Measurements from ENCODE around the gene LYRM1.

Gene LYRM1

DNA sequence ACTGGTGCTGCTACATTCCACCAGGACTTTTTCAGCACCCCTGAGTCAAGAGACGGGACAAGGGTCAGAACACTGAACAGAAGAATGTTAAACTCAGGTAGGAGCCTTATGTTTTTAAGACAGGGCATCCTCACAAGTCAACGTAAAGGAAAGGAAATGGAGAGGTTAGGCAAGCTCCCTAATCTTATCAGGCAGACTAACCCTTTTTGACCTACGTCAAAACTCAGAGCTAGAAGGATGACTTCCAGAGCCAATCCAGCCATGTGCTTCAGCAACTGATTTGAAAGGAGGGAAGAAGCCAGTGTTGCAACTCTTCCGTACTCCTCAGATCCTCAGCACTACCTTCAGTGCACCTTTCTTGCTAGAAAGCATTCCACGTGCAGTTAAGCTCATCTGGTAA lies 47.4 kb upstream of the LYRM1 start:
- H3K4me1 ChIP-seq (ENCODE audit: insufficient read depth, low read length, poor library complexity, severe bottlenecking): peaks cover 4% of the 10 kb centered on the region
- TF ChIP-seq EZH2phosphoT487 (IDR thresholded peaks at IDR 0.05; ENCODE audit: borderline replicate concordance): no peak
- TF ChIP-seq, protein P1, sequence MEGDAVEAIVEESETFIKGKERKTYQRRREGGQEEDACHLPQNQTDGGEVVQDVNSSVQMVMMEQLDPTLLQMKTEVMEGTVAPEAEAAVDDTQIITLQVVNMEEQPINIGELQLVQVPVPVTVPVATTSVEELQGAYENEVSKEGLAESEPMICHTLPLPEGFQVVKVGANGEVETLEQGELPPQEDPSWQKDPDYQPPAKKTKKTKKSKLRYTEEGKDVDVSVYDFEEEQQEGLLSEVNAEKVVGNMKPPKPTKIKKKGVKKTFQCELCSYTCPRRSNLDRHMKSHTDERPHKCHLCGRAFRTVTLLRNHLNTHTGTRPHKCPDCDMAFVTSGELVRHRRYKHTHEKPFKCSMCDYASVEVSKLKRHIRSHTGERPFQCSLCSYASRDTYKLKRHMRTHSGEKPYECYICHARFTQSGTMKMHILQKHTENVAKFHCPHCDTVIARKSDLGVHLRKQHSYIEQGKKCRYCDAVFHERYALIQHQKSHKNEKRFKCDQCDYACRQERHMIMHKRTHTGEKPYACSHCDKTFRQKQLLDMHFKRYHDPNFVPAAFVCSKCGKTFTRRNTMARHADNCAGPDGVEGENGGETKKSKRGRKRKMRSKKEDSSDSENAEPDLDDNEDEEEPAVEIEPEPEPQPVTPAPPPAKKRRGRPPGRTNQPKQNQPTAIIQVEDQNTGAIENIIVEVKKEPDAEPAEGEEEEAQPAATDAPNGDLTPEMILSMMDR (conservative IDR thresholded peaks at IDR 0.05; ENCODE audit: low read length): no peak
- peaks cover 20% of the 10 kb centered on the region; the same call in 1 of the 2 replicates for H3K36me3 ChIP-seq (ENCODE audit: insufficient read depth, low read length)

DNA sequence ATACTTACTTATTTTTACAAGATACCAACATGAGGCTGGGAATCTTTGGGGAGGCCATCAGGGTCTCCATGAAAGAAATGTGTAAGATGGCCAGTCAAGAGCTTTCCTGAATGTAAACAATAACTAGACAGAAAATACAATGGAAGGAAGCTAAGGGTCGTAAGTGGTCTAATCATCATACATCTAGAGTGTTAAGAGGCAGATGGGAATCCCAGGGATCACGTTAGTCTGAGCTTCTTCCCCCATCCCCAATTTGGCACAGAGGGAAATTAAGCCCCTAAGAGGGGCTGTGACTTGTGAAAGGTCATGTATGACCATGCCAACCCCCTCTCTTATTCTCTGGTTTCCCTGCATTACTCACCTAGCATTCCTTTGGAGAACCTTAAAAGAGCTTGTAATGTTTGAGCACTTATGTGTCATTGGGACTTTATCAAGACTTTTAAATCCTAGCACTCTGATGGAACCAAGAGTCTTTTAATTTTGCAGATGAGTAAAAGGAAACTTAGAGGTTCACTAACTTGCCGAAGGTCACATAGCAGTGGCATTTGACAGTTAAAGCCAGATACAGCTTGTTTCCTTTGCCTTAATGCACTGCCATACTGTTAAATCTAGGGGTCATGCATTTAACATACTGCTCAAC lies 46.5 kb upstream of the LYRM1 start:
- Histone ChIP-seq H3K4me3 (ENCODE audit: low read length, poor library complexity, severe bottlenecking) (no peak overlapping the region), H3K27me3 (ENCODE audit: insufficient read depth, low read length, poor library complexity, severe bottlenecking) (no peaks in the 10 kb centered on the region), H3K36me3 (ENCODE audit: insufficient read depth, low read length) (peaks cover 22% of the 10 kb centered on the region; the same call in 1 of the 2 replicates), H3K9me2 (replicated peaks; ENCODE audit: low read depth, low read length) (no peaks in the 10 kb centered on the region), H3K4me2 (ENCODE audit: low read depth, low read length, poor library complexity, severe bottlenecking) (no peak overlapping the region), H2AFZ (ENCODE audit: low read length) (no peak overlapping the region), H3F3A (ENCODE audit: low read depth) (no peaks in the 10 kb centered on the region), H3K9me3 (ENCODE audit: insufficient read depth, low read depth, low read length) (no peaks in the 10 kb centered on the region), H3K4me1 (ENCODE audit: insufficient read depth, low read length, poor library complexity, severe bottlenecking) (peaks cover 4% of the 10 kb centered on the region), H3K9ac (ENCODE audit: low read depth, low read length, poor library complexity, severe bottlenecking) (no peak overlapping the region), H4K20me1 (ENCODE audit: insufficient read depth, low read length, poor library complexity, severe bottlenecking) (no peaks in the 10 kb centered on the region), H3K79me2 (ENCODE audit: insufficient read depth, low read length) (no peaks in the 10 kb centered on the region)
- no peak for TF ChIP-seq EZH2phosphoT487 (IDR thresholded peaks at IDR 0.05; ENCODE audit: borderline replicate concordance)
- TF ChIP-seq, protein P1 (conservative IDR thresholded peaks at IDR 0.05; ENCODE audit: low read length): no peak

More for the DNA sequence above, 47.4 kb upstream of the LYRM1 start:
- Histone ChIP-seq H3K4me3 (ENCODE audit: low read length, poor library complexity, severe bottlenecking) (no peak overlapping the region), H2AFZ (ENCODE audit: low read length) (no peak overlapping the region), H4K20me1 (ENCODE audit: insufficient read depth, low read length, poor library complexity, severe bottlenecking) (no peaks in the 10 kb centered on the region), H3K4me2 (ENCODE audit: low read depth, low read length, poor library complexity, severe bottlenecking) (no peak overlapping the region), H3K9me2 (replicated peaks; ENCODE audit: low read depth, low read length) (no peaks in the 10 kb centered on the region), H3F3A (ENCODE audit: low read depth) (no peaks in the 10 kb centered on the region), H3K9ac (ENCODE audit: low read depth, low read length, poor library complexity, severe bottlenecking) (no peak overlapping the region), H3K27me3 (ENCODE audit: insufficient read depth, low read length, poor library complexity, severe bottlenecking) (no peaks in the 10 kb centered on the region), H3K9me3 (ENCODE audit: insufficient read depth, low read depth, low read length) (no peaks in the 10 kb centered on the region), H3K79me2 (ENCODE audit: insufficient read depth, low read length) (no peaks in the 10 kb centered on the region)

DNA sequence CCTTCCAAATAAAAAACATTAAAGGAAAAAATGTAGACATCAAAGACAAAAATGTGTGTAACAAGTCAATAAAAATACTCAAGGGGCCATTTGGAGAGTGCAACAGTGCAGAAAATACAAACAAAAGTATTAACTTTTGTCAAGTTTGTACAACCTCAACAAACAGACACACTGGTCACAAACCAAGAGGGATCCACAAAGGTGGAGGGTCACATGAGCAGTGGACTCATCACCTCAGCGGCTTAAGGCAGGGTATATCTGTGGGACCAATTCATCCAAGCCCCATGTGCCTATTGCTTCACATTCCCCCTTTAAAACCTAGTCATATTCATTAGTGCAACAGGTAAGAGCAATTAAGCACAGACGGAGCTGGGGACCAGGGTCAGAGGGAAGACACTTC lies 45.6 kb upstream of the LYRM1 start:
- no peaks in the 10 kb centered on the region for H3K9me3 ChIP-seq (ENCODE audit: insufficient read depth, low read depth, low read length)
- no peaks in the 10 kb centered on the region for H3F3A ChIP-seq (ENCODE audit: low read depth)
- no peak overlapping the region for H3K9ac ChIP-seq (ENCODE audit: low read depth, low read length, poor library complexity, severe bottlenecking)
- H3K4me1 ChIP-seq (ENCODE audit: insufficient read depth, low read length, poor library complexity, severe bottlenecking): peaks cover 3% of the 10 kb centered on the region
- no peak overlapping the region for H3K4me2 ChIP-seq (ENCODE audit: low read depth, low read length, poor library complexity, severe bottlenecking)
- no peaks in the 10 kb centered on the region for H3K27me3 ChIP-seq (ENCODE audit: insufficient read depth, low read length, poor library complexity, severe bottlenecking)
- TF ChIP-seq, protein P1 (conservative IDR thresholded peaks at IDR 0.05; ENCODE audit: low read length): no peak
- no peak for TF ChIP-seq EZH2phosphoT487 (IDR thresholded peaks at IDR 0.05; ENCODE audit: borderline replicate concordance)
- peaks cover 31% of the 10 kb centered on the region; the same call in 1 of the 2 replicates for H3K36me3 ChIP-seq (ENCODE audit: insufficient read depth, low read length)
- no peaks in the 10 kb centered on the region for H4K20me1 ChIP-seq (ENCODE audit: insufficient read depth, low read length, poor library complexity, severe bottlenecking)
- H3K9me2 ChIP-seq (replicated peaks; ENCODE audit: low read depth, low read length): no peaks in the 10 kb centered on the region
- H3K79me2 ChIP-seq (ENCODE audit: insufficient read depth, low read length): no peaks in the 10 kb centered on the region
- H2AFZ ChIP-seq (ENCODE audit: low read length): no peak overlapping the region
- no peak overlapping the region for H3K4me3 ChIP-seq (ENCODE audit: low read length, poor library complexity, severe bottlenecking)
